Stimulated activated CD8-positive, alpha-beta memory T cell treated with anti-CD3 and anti-CD28 coated beads, Interleukin-4, amount 100 ng/mL, for 1 hour (primary cell): Measurements from ENCODE around the gene PTPN5.
A peak's percentile ranks its signal among the peaks of the same experiment; 100 is the strongest.

Experiments
- DNase-seq, 2 donors: peaks; one replicate each; pipeline ENCODE4 v3.0.0-alpha.2; 2020; ENCODE audit warnings: low read depth in 2 of 2, low spot score in 1 of 2

PTPN5 gene

GRCh38 chr11:18743365-18743764 is 48.2 kb downstream of the PTPN5 start:
- DNase-seq: no peak

DNA sequence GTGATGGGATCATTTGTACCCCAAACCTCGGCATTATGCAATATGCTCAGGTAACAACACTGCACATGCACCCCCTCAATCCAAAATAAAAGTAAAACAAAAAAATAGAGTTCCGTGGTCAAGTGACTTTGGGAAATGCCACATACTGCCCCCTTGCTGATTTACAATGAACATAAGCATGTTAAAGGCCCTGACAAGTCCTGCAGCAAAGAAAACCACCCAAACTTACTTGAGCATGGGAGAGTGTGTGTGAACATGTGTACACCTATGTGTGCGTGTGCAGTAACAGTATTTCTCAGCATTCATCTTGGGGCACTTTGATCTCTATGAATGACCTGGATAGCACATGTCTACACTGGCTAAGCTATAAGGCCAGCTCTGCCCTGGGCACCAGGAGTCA is 49.8 kb downstream of the PTPN5 start:
- no peak for DNase-seq

DNA sequence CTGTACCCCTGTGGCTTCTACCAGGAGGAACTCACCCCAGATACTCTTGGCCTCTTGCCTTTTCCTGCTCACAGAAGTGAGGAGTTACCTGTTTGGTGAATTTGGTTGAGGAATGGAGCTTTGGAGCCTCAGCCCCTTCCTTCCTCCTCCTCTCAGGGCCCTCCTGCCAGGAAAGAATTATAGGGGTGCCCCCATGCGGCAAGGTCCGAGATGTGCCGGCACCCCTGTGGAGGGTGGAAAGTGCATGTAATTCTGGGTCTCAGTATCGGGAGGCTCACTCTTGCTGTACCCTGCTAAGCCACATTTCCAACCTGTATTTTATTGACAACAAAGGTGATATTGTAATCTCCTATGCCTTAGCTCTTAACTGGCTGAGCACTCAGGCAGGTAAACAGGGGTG is 51.9 kb downstream of the PTPN5 start:
- DNase-seq: no peak

DNA sequence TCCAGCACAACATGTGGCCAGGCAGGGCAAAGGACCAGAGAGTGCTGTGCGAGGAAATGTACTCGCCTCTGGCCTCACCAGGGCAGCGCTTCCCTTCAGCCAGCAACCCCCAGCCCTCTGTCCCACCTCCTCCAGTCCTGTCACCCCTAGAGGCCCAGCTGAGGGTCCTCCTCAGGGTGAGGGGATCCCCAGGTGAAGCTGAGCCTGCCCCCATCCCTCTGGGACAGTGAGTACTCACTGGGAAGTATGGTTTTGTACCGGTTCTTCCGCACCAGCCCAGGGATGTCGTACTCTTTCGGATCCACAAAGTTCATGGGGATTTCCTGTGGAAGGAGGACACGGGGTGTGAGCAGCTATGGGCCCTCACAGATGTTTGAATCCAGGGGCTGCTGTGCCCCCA is 54.0 kb downstream of the PTPN5 start:
- no peak for DNase-seq

DNA sequence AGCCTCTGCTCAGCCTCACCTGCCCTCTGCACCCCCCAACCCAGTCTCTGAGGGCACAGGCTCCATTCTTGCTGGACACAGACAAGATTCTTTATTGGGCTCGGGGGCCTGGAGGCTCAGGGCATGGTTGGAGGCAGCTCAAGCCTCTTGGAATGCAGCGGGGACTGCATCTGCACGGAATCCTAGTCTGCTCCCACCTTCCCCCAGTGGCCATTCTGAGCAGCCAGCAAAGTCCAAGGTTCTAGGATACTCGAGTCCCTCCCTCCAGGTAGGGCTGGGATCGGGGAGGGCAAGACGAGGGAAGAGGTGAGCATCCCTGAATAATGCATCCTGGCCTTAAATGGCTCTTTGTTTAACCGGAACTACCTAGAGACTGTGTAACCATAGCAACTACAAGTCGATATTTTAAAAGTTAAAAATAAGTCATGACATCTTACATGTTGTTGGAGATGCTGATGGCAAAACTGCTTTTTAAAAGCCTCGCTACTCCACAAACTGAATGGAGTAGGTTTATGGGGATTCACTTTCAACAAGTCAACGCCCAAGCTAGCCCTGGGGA is 54.9 kb downstream of the PTPN5 start:
- DNase-seq: no peak

- no peak for DNase-seq
These were observed 58.4 kb downstream of the PTPN5 start for GRCh38 chr11:18733202-18733601.

DNA sequence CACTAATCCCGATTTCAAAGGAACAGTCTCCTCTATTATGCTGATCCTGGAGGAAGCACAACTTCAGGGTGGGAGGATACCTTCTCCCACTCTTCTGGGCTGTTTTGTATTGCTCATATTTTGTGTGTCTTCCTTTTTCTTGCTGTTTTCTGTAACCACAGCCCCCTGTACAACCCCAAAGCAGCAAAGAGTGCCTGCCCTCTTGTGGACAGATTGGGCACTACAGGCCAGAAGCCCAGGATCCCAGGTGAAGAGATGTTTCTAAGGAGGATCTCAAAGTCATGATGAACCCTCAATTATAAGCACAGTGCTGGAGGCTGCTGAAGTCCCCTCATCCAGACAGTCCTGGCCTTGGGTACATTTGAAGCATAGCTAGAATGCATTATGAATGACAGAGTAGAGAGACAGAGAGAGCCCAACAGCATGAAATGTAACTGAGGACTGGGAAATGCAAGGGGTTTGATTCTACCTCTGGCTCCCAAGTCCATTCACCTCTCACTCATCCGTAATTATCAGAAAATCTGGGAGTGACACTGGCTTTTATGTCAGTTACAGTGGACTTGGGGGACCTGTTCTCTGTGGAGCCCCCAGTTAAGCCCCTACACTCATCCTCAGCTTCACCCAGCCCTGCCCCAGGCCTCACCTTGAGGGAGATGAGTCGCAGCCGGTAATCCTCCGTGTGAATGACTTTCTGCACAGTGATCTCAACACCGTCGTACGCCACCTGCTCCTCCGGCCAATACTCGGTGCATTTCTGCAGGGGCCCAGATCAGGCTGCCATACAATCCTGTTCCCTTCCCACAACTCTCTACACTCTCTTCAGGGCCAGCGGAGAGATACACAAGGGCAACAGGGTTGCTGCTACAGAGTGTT is 59.4 kb downstream of the PTPN5 start:
- peak; percentile 47 to 56 for DNase-seq

DNA sequence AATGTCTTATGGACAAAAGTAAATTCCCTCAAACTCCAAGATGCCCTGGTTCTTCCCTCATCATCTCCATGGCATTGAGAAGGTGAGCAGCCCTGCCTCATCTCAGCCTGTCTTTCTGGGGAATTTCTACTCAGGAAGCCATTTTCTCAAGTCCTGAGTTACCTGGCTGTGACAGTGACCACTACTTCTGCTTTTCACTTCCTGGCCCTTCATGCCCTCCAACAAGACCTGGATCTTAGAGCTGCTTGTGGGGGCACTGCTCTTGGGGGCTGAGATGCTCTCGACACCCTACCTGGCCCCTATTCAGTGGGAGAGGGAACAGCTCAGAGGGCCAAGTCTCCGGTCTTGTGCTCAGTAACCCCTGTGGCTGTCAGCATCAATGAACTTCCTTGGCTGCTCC is 60.2 kb downstream of the PTPN5 start:
- no peak for DNase-seq

GRCh38 chr11:18730020-18730419 is 61.6 kb downstream of the PTPN5 start:
- DNase-seq: no peak

DNA sequence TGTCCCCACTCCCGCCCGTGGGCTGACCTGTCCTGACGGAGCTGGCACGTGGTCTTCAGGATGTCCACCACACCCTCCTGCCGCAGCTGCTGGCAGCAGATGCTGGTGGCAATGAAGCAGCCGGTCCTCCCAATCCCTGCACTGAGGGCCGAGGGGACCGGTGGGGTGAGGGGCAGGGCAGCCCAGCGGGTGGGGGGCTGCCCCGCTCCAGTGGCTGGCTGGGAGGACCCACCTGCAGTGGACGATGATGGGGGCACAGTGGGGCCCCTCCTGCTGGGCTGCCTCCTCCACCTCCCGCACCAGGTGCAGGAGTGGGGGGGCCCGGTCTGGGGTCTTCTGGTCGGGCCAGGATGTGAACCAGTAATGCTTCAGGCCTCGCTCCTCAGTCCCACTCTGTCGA is 62.2 kb downstream of the PTPN5 start:
- no peak for DNase-seq

DNA sequence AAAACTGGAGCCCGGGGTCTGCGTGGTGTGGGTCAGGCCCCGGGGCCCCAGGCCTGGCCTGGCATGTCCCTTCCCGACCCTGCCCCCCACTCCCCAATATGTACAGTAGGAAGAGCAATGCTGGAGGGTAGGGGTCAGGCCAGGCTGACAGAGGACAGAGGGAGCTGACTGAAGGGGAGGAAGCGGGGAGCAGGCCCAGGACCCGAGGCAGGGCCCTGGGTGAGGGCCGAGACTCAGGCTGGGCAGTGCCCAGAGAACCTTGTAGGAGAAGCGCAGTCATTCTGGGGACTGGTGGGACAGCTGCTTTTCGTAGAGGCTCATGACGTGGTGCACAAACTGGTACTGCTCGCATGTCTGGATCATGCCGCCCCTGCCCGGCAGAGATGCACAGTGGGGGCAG is 62.9 kb downstream of the PTPN5 start:
- no peak for DNase-seq

DNA sequence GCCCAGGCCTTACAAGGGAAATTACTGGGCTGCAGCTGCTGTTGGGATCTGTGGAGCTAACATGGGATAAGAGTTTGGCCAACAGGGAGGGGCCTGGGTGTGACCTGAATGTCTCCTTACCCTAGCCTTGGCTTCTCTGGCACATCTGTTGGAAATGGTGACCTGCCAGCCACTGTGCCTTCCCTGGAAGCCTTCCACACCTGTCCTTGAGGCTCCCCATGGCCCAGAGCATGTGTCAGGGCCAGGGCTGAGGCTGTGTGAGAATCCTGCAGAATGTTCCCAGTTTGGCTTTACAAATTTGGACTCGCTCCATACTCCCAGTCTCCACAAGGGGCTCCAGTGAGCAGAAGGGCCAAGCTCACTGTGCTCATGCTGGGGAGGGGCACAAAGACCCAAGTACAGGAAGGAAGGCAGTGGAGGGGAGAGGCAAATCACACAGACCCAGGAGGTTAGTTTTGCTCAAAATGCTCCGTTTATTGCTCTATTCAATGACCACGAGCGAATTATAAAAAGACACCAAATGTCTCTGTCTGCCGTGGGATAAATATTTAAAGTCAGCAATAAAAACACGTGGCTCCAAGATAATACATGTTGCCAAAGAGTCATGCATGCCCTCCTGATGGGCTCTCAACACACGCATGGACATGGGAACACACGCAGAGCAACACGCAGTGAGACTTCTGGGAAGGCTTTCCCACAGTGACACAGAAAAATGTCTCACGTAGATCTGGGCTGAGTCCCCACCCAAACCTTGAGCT is 63.9 kb downstream of the PTPN5 start:
- DNase-seq: no peak

- DNase-seq: no peak
These were observed 65.6 kb downstream of the PTPN5 start, which contains the start of gene IGSF22 for GRCh38 chr11:18726040-18726439. IGSF22 (minus strand) TSS chr11:18726188; CDS start chr11:18724236, 1,952 bp downstream.

- DNase-seq: no peak
These were observed 67.6 kb downstream of the PTPN5 start for GRCh38 chr11:18723991-18724390.

- no peak for DNase-seq
These were observed 69.3 kb downstream of the PTPN5 start for GRCh38 chr11:18722293-18722637.

DNA sequence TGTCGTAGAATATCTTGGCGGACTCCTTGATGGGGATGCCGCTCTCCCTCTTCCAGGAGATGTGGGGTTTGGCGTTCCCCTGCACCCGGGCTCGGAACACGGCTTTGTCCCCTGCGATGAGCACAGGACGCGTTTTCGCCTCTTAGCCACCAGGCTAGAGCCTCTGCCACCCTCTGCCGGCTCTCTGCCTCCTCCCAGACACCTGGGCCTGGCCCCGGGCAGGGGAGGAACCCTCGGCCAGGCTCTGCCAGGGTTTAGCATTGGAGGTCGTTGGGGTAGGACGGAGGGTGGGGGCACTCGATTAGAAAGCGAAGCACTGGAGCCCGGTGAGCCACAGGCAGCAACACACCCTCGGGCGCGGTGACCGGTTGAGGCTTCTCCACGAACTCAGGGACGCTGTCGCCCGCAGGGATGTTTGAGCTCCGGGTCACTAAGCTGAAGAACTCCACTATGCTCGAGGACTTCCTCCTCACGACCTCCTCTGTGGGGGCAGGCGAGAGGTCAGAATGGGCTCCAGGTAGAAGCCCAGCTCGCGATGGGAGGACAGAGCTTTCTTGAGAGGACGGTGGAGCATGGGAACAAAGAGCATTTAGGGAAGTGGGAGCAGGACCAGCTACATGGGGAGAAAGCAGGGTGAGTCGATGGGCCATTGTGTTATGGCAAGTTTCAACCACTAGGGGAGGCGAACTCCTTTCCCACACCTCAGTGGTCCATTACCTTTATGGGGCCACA is 69.9 kb downstream of the PTPN5 start:
- DNase-seq: no peak

DNA sequence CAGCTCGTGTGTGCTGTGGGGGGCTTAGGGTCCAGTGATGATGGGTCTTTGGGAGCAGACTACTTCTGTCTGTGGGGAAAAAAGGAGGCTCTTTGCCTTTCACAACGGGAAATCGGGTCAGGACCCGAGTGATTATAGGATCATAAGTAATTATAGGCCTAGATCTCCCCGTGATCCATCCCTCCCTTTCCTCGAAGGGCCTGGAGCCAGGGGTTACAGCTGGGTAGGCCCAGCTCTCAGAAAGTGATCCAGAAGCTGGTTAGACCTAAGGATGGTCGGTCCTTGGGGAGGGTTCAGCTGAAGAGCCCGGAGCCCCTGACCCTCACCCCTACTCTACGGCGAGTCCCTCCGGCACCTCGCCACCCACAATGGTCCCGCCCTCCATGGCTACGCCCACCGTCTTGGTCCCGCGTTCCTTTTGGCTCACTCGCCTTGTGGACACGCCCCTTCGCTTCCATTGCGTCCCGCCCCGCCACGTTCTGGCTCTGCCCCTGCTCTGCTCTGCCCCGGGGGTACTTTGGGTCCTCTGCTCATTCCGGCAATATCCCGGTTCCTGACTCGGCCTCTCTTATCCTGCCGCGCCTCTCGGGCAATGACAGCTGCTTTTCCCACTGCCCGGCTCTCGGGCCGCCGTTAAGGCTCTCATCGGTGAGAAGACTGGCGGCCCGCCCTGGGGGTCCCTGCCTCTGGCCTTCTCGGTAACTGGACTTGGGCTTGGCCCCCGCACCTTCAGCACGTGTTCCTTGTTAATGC is 70.6 kb downstream of the PTPN5 start:
- peak; percentile 56 to 73 for DNase-seq

DNA sequence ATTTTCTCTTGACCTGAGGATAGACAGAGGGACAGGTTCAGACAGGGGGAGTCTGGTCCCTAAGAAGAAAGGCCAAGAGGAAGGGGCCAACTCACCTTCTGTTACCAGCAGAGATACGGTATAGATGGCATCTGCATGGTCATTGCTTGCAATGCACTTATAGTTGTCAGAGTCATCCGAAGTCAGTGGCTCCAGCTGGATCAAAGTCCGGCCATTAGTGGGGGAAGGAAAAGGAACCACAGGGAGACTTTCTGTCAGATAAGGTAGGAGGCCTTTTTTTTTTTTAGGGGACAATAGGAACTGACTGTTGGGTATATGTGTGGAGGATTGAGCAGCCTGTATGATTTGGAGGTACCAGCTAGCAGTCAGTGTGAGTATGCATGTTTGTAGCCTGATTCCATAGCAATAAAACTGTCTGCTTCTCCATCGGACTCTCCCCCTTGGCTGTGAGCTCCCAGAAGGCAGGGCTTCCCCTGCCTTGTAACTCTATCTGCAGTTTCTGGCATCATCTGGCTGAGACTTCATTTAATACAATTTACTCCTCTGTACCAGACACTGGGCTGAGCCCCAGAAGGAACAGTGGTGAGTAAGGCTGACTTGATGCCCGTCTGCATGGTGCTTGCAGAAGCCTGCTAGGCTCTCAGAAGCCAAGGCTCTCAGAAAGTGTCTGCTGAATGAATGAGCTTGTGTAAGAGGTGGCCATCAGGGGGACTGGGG is 71.3 kb downstream of the PTPN5 start:
- DNase-seq: no peak

DNA sequence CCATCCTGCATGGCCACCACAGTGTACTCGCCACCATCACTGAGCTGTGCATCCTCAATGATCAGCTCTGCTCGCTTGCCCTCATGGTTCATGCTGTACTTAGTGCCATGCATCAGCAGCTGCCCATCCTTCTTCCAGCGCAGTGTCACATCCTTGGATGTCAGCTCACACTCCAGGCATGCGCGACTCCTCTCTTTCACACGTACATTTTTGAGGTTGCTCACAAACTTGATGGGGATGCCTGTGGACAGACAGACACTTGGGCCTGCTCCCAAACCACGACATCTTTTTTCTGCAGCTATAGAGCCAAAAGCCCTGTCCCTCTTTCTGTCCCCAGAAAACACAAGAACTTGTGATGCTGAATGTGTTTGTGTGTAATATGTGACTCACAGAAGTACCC is 76.1 kb downstream of the PTPN5 start:
- DNase-seq: no peak

- DNase-seq: no peak
These were observed 77.2 kb downstream of the PTPN5 start for GRCh38 chr11:18714443-18714780.
